Left lung (tissue), 10 donors: ENCODE measurements around the gene ZNF598. TPM values are rescaled to one million over a fixed set of nuclear protein-coding genes. Genes with fewer than 3 reads are reported as not detected.

Experiments used
- ATAC-seq: fragments of 200-7000 bp; cut with Tn5 transposase; one replicate; pipeline ENCODE4 v1.9.1; 2020; ENCODE audit warnings: moderate library complexity
- DNase-seq, 4 donors: peaks; one replicate each; pipeline ENCODE4 v3.0.0-alpha.2; 2013 to 2020
- H3K27ac ChIP-seq, 2 donors: fragments of 200-600 bp; sonication (generic) in 1 of 2; one replicate each; pipeline versions ENCODE4 v1.5.0 to v1.8.0; 2020 to 2021
- H3K27me3 ChIP-seq, 2 donors: fragments of 200-600 bp; sonication (generic) in 1 of 2; one replicate each; pipeline versions ENCODE4 v1.5.0 to v1.8.0; 2020 to 2021
- H3K36me3 ChIP-seq, 2 donors: fragments of 200-600 bp; sonication (generic) in 1 of 2; one replicate each; pipeline versions ENCODE4 v1.5.0 to v1.8.0; 2020 to 2021
- H3K4me1 ChIP-seq, 2 donors: fragments of 200-600 bp; one replicate each; pipeline ENCODE4 v1.8.0; 2021
- H3K4me3 ChIP-seq, 2 donors: fragments of 200-600 bp; sonication (generic) in 1 of 2; one replicate each; pipeline versions ENCODE4 v1.5.0 to v1.8.0; 2020 to 2021; ENCODE audit warnings: mild to moderate bottlenecking in 1 of 2
- H3K9me3 ChIP-seq, 2 donors: fragments of 200-600 bp; sonication (generic) in 1 of 2; one replicate each; pipeline versions ENCODE4 v1.5.0 to v1.8.0; 2020 to 2021
- intact Hi-C, 2 donors: fragments of 100-400 bp; cut with DNase I; formaldehyde crosslinking; loops; one replicate each; pipeline versions ENCODE4 v1.11.2 to v1.14.2; 2022
- polyA plus RNA-seq, 6 donors: library from polyadenylated mRNA; unstranded; fragments of 120-200 nt; gene quantifications; one replicate each; pipeline ENCODE4 v1.2.1, GENCODE V29; 2013; ENCODE audit not compliant: insufficient read length in 6 of 6
- total RNA-seq, 2 donors: library from RNA; stranded (reverse); fragmentation: NEBNext Ultra II Directional; extraction: Animal tissue kit (Norgen Biotek cat#: 25700); gene quantifications; one replicate each; pipeline ENCODE4 v1.2.1, GENCODE V29; 2021
- TF ChIP-seq, protein P1 (sequence below), 2 donors: fragments of 200-600 bp; sonication (generic) in 1 of 2; IDR thresholded peaks; one replicate each; pipeline versions ENCODE4 v1.5.0 to v1.8.0; 2021; ENCODE audit warnings: antibody characterized with exemption in 2 of 2
- donor health status: DM: no; HTN: yes; CAD: no.
- donor health status: DM: no; HTN: no; CAD: no.

ZNF598 gene
- total and polyA plus RNA-seq, 8 donors: 15.2 to 45.9 (median 23.1) TPM

DNA sequence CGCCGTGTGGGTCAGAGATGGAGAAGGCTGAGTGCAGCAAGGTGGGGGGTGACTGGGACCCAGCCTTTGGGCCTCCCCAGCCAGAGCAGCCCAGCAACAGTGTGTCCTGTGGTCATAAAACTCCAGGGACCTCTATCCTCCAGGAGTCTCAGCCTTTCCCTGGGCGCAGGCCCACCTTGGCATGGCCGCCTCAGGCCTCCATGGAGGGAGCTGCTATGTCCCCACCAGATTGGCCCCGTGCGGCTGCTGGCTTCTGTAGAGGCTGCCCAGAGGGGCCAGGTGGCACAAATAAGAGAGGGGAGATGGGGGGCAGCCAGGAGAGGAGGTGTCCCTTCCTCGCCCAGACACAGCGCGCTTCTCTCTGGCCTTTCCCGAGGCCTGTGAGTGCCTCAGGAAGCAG is 22.4 kb downstream of the ZNF598 start:
- intact Hi-C loops: no loop called here

DNA sequence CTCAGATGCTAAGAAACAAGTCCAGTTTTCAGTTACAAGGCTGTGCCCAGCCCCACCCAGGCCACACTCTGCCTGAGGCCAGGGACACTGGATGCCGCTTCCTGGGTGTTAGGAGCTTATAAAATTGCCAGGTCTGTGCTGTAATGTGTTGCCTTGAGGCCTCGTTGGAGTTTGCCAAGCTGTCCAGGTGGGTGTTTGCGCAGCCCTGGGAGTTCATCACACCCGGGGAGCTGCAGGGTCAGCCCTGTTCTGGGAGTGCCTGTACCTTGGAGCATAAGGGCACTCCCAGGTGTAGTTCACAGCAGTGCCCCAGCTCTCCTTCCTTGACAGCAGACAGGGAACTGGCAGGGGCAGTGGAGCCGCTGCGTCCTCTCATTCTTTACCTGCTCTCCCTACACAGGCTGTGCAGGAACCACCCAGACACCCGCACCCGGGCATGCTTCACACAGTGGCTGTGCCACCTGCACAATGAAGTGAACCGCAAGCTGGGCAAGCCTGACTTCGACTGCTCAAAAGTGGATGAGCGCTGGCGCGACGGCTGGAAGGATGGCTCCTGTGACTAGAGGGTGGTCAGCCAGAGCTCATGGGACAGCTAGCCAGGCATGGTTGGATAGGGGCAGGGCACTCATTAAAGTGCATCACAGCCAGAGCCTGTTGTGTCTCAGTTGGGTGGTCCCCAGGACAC is 24.0 kb downstream of the ZNF598 start:
- Histone ChIP-seq H3K36me3 (peaks cover 0 to 24% of the 10 kb centered on the region in 2 donors), H3K4me3 (no peak overlapping the region), H3K27me3 (peaks cover 29 to 58% of the 10 kb centered on the region in 2 donors), H3K9me3 (no peaks in the 10 kb centered on the region), H3K4me1 (peaks cover 19 to 39% of the 10 kb centered on the region in 2 donors), H3K27ac (no peak overlapping the region)
- no peak for DNase-seq
- TF ChIP-seq, protein P1, sequence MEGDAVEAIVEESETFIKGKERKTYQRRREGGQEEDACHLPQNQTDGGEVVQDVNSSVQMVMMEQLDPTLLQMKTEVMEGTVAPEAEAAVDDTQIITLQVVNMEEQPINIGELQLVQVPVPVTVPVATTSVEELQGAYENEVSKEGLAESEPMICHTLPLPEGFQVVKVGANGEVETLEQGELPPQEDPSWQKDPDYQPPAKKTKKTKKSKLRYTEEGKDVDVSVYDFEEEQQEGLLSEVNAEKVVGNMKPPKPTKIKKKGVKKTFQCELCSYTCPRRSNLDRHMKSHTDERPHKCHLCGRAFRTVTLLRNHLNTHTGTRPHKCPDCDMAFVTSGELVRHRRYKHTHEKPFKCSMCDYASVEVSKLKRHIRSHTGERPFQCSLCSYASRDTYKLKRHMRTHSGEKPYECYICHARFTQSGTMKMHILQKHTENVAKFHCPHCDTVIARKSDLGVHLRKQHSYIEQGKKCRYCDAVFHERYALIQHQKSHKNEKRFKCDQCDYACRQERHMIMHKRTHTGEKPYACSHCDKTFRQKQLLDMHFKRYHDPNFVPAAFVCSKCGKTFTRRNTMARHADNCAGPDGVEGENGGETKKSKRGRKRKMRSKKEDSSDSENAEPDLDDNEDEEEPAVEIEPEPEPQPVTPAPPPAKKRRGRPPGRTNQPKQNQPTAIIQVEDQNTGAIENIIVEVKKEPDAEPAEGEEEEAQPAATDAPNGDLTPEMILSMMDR (IDR thresholded peaks at IDR 0.05): no peak
- intact Hi-C loops: no loop called here
- ATAC-seq: no peak

More for the DNA sequence above, 22.4 kb downstream of the ZNF598 start:
- TF ChIP-seq, protein P1 (IDR thresholded peaks at IDR 0.05): no peak
- H3K27me3 ChIP-seq: peaks cover 29 to 56% of the 10 kb centered on the region in 2 donors
- no peak overlapping the region for H3K4me3 ChIP-seq
- no peaks in the 10 kb centered on the region for H3K9me3 ChIP-seq
- no peak overlapping the region for H3K27ac ChIP-seq
- H3K4me1 ChIP-seq: peaks cover 33 to 53% of the 10 kb centered on the region in 2 donors
- ATAC-seq (no peak), DNase-seq (no peak)
- H3K36me3 ChIP-seq: peaks cover 0 to 24% of the 10 kb centered on the region in 2 donors

DNA sequence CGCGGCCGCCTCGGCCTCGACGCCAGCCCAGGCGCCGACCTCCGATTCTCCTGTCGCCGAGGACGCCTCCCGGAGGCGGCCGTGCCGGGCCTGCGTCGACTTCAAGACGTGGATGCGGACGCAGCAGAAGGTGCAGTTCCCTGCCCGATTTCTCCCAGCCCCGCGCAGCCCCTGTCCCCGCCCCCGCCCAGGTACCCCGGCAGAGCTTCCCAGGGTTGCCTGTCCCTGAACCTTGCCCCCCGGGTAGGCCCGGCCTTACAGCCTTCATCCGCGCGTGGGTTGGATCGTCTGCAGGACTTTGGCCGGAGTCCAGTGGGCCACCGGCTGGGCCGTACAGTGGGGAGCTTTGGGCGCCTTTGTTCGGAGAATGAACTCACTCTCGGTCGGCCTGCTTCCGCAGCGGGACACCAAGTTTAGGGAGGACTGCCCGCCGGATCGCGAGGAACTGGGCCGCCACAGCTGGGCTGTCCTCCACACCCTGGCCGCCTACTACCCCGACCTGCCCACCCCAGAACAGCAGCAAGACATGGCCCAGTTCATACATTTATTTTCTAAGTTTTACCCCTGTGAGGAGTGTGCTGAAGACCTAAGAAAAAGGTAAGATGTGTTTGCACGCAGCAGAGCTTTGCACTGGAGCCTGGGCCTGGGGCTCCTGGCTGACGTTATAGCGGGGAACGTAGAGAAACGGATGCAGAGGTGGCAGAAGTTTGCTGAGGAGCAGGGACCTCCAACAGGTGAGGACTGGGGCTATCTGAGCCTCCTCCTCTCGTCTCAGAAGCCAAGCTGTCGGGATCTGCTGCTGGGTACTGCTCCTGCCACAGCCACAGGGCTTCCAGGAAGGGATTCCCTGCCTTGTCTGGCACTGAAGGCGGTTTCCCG is 25.0 kb downstream of the ZNF598 start:
- DNase-seq (no peak), ATAC-seq (no peak)
- Histone ChIP-seq H3K9me3 (no peaks in the 10 kb centered on the region), H3K4me1 (peaks cover 15 to 29% of the 10 kb centered on the region in 2 donors), H3K27me3 (peaks cover 34 to 58% of the 10 kb centered on the region in 2 donors), H3K4me3 (peak overlapping the region; percentile 71 to 88), H3K36me3 (peaks cover 0 to 24% of the 10 kb centered on the region in 2 donors), H3K27ac (peak overlapping the region; percentile 63 to 88)
- intact Hi-C loops: no loop called here
- TF ChIP-seq, protein P1 (IDR thresholded peaks at IDR 0.05): no peak

DNA sequence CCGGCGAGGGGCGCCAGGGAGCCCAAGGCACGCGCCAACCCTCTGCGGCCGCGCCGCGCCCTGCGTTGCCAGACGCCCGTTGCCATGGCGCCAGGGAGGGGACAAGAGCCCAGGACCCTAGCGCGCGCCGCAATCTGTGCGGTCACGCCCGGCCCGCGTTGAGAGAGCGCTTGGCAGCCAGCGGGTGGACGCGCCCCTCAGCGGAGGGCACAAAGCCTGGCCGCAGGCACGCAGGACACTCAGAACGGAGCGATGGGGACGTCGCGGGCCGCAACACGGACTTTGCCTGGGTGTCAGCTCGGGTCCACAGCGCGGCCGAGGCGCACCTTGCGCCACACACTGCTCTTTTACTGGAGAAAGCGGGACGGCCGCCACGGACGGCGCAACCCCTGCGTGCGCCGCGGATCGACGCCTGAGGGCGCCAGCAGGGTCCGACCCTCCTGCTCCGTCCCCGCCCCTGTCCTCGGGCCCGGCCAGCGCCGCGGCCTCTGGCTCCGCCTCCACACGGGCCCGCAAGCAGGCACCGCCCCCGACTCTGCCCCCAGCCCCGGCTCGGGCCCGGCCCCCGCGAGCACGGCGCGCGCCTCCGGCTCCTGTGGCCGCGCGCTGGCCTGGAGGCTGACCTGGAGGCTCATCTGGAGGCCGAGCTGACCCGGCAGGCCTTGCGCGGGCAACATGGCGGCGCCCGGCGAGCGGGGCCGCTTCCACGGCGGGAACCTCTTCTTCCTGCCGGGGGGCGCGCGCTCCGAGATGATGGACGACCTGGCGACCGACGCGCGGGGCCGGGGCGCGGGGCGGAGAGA is 25.9 kb downstream of the ZNF598 start, which contains the start of gene GFER:
GFER (plus strand) TSS at position 650 of the 803 bp plus-strand sequence; CDS start at position 676, 26 bp downstream.
- DNase-seq: peak; percentile 91 to 97 (median 93)
- TF ChIP-seq, protein P1 (IDR thresholded peaks at IDR 0.05): peak; percentile 38 to 48
- H3K4me3 ChIP-seq: peak within 1 kb of the TSS; percentile 71 to 88
- H3K4me1 ChIP-seq: peaks cover 15 to 32% of the 10 kb centered on the region in 2 donors
- peaks cover 0 to 32% of the 10 kb centered on the region in 2 donors for H3K36me3 ChIP-seq
- intact Hi-C loops: no loop called here
- peak; percentile 89 for ATAC-seq
- H3K27ac ChIP-seq: peak within 1 kb of the TSS; percentile 63 to 88
- no peaks in the 10 kb centered on the region for H3K9me3 ChIP-seq
- peaks cover 30 to 58% of the 10 kb centered on the region in 2 donors for H3K27me3 ChIP-seq
